ENCODE data around the gene ZNF474. TPM values are rescaled to one million over a fixed set of nuclear protein-coding genes. Genes with fewer than 3 reads are reported as not detected.

Gene ZNF474
- total RNA-seq, 1 donor from 2014 or later, result 1.1 TPM

DNA sequence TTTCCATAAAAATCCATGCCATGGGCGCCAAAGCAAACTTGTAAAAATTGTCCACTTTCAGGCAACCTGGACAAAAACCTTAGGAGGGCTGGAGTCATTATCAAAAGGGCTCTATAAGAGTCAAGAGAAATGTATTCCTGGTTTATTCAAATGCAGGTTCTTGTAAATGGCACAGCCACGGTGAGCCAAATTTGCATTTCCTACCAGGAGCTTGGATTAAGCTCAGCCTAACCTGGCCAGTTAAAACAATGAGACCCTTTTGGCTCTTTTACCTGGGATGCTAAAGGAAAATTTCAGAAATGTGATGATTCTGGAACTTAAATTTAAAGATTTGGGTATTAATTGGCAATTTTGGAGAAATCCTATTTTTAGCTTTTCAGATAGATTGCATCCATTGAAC lies 8.9 kb upstream of the ZNF474 start:
- TF ChIP-seq, protein P1, sequence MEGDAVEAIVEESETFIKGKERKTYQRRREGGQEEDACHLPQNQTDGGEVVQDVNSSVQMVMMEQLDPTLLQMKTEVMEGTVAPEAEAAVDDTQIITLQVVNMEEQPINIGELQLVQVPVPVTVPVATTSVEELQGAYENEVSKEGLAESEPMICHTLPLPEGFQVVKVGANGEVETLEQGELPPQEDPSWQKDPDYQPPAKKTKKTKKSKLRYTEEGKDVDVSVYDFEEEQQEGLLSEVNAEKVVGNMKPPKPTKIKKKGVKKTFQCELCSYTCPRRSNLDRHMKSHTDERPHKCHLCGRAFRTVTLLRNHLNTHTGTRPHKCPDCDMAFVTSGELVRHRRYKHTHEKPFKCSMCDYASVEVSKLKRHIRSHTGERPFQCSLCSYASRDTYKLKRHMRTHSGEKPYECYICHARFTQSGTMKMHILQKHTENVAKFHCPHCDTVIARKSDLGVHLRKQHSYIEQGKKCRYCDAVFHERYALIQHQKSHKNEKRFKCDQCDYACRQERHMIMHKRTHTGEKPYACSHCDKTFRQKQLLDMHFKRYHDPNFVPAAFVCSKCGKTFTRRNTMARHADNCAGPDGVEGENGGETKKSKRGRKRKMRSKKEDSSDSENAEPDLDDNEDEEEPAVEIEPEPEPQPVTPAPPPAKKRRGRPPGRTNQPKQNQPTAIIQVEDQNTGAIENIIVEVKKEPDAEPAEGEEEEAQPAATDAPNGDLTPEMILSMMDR (IDR thresholded peaks at IDR 0.05; ENCODE audit: insufficient read depth, low read length, poor library complexity, severe bottlenecking), result no peak
- DNase-seq (ENCODE audit: low read depth), result no peak
- H3K4me3 ChIP-seq (ENCODE audit: low read depth, low read length), result no peak overlapping the region
- H3K27me3 ChIP-seq (ENCODE audit: control insufficient read depth, insufficient read depth, low read length), result no peaks in the 10 kb centered on the region
- no peaks in the 10 kb centered on the region for H3K36me3 ChIP-seq (ENCODE audit: control insufficient read depth, insufficient read depth, low read length)

DNA sequence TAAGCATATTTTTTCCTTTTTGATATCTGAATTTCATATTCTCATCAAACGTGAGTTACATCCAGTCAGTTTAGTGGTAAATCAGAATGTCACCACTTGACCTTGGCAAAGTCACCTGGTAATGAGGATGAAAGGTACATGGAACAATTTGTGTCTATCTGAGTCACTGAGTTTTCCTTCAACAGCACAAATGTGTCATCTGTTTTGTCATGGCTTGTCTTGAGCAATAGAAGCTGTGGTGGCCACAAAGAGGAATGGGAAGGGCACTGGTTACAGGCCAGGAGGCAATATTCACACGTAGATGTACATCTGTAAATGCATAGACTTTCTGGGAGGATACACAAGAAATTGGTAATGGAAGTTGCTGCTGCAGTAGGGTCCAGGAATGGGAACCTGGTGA lies 8.4 kb upstream of the ZNF474 start:
- Histone ChIP-seq H3K36me3 (ENCODE audit: control insufficient read depth, insufficient read depth, low read length) (no peaks in the 10 kb centered on the region), H3K4me3 (ENCODE audit: low read depth, low read length) (no peak overlapping the region), H3K27me3 (ENCODE audit: control insufficient read depth, insufficient read depth, low read length) (no peaks in the 10 kb centered on the region)
- TF ChIP-seq, protein P1 (IDR thresholded peaks at IDR 0.05; ENCODE audit: insufficient read depth, low read length, poor library complexity, severe bottlenecking), result no peak
- DNase-seq (ENCODE audit: low read depth), result peak; percentile 58

DNA sequence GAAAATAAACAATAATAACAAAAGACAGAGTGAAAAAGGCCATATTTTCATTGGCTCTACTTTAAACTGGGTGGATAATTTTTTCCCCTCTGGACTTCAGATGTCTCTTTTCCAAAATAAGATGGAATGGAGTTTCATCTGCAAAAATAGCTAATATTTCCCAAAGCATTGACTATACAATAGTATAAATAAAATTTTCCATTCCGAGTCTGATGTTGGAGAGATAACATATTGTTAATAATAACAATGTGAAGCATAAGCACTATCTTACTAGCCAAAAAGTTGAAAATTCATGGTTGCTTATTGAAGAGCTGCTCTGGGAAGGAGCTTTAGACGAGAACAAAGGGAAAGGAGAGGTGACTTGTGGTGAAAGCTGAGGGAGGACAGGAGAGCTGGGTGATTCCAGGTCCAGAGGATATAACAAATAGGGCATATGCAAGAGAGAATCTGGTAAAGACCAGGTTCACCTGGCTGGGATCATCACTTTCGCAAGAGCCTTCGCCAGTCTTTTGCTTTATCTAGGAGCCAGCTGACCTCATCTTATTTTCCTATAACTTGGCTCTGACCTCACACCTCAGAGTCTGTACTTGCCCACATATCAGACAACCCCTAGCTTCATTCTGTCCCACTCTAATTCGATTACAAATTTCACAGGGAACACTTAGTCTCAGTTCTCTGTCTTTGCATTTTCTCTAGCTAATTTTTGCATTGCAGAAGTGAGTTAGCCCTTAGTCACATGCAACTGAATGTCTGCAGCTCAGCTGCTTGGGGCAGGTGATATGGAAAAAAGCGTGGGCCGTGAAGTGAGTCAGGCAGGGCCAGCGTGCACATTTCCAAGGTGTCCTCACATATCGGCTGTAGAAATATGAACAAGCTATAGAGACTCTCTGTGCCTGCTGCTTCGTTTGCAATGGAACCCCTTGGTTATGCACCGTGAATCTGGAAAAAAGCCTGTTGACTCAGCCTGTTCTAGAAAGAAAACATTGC lies 7.6 kb upstream of the ZNF474 start:
- Histone ChIP-seq H3K36me3 (ENCODE audit: control insufficient read depth, insufficient read depth, low read length) (no peaks in the 10 kb centered on the region), H3K27me3 (ENCODE audit: control insufficient read depth, insufficient read depth, low read length) (no peaks in the 10 kb centered on the region), H3K4me3 (ENCODE audit: low read depth, low read length) (no peak overlapping the region)
- peak; percentile 71 for DNase-seq (ENCODE audit: low read depth)
- TF ChIP-seq, protein P1 (IDR thresholded peaks at IDR 0.05; ENCODE audit: insufficient read depth, low read length, poor library complexity, severe bottlenecking), result no peak

DNA sequence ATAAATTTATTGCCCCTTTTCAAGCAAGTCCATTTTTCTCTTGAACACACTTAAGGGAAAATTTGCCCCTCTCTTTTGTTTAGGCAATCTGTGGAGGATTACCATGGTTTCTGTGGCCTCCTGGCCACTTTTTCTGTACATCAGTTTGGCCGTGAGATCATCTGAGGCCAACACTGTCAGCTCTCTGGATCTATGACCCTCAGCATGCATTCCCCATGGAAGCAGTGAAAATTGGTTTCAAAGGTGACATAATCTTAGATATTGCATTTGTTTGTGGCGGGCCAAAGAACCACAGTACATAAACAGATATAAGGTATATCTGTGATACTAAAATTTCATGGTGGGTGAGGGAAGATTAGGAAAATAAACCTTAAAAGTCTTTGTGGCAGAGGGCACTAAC lies 4.6 kb upstream of the ZNF474 start:
- no peaks in the 10 kb centered on the region for H3K27me3 ChIP-seq (ENCODE audit: control insufficient read depth, insufficient read depth, low read length)

DNA sequence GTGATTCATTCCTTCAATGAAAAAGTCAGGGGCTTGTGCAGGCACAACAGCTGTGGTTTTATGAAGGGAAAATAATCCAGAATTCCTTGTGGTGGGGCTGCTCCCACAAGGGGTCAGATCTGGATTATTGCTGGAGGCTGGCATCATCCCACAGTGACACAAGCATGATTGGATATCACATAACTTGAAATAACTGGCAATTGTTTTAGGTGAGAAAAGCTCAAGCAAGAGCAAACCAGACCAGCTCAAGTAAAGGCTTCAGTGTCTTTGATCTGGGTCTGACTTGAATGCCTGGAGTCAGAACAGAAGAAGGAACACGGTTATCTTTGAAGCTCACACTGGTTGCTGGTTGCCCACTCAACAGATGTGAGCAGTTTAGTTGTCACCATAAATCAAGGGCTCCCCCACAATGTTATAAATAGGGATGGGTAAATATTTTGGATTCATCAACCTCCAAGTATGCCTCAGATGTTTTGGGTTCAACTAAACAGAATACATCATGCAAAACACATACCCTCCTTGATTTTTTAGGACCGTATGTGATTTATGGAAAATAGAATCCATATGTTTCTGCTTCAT lies 3.1 kb upstream of the ZNF474 start:
- no peaks in the 10 kb centered on the region for H3K36me3 ChIP-seq (ENCODE audit: control insufficient read depth, insufficient read depth, low read length)
- DNase-seq (ENCODE audit: low read depth), result peak; percentile 57
- no peaks in the 10 kb centered on the region for H3K27me3 ChIP-seq (ENCODE audit: control insufficient read depth, insufficient read depth, low read length)
- TF ChIP-seq, protein P1 (IDR thresholded peaks at IDR 0.05; ENCODE audit: insufficient read depth, low read length, poor library complexity, severe bottlenecking), result no peak
- H3K4me3 ChIP-seq (ENCODE audit: low read depth, low read length), result no peak overlapping the region

More for the DNA sequence above, 4.6 kb upstream of the ZNF474 start:
- TF ChIP-seq, protein P1 (IDR thresholded peaks at IDR 0.05; ENCODE audit: insufficient read depth, low read length, poor library complexity, severe bottlenecking), result no peak
- H3K4me3 ChIP-seq (ENCODE audit: low read depth, low read length), result no peak overlapping the region
- no peaks in the 10 kb centered on the region for H3K36me3 ChIP-seq (ENCODE audit: control insufficient read depth, insufficient read depth, low read length)
- no peak for DNase-seq (ENCODE audit: low read depth)
